Activated CD4-positive, alpha-beta T cell treated with anti-CD3 and anti-CD28 coated beads, Interleukin-2, amount 10 ng/mL, durations not matched to agents 24 days and 14 days (primary cell): ENCODE measurements around the gene TMEM239. TPM values are rescaled to one million over a fixed set of nuclear protein-coding genes. Genes with fewer than 3 reads are reported as not detected.
"Not testable (repeated sequence)": the region's sequence is repeated elsewhere in the genome, so short reads cannot be mapped to it uniquely, and the experiment has no call there.

ENCODE experiments used
- DNase-seq: peaks from one replicate; pipeline ENCODE4 v3.0.0; 2022
- H3K27ac Mint-ChIP-seq: one replicate; pipeline ENCODE4 v1.8.0; 2022; ENCODE audit warnings: mild to moderate bottlenecking, mixed read lengths
- H3K27me3 Mint-ChIP-seq: one replicate; pipeline ENCODE4 v1.8.0; 2022; ENCODE audit warnings: mixed read lengths
- H3K36me3 Mint-ChIP-seq: one replicate; pipeline ENCODE4 v1.8.0; 2022; ENCODE audit warnings: low read depth, mild to moderate bottlenecking, mixed read lengths
- H3K4me1 Mint-ChIP-seq: one replicate; pipeline ENCODE4 v1.8.0; 2021; ENCODE audit warnings: mixed read lengths
- H3K4me3 Mint-ChIP-seq: one replicate; pipeline ENCODE4 v1.8.0; 2022; ENCODE audit warnings: mild to moderate bottlenecking, moderate library complexity, mixed read lengths
- H3K9me3 Mint-ChIP-seq: one replicate; pipeline ENCODE4 v1.8.0; 2021; ENCODE audit warnings: mixed read lengths
- intact Hi-C: fragments of 100-400 bp; cut with micrococcal nuclease; formaldehyde crosslinking; loops from one replicate; pipeline ENCODE4 v1.15.1; 2023
- total RNA-seq: library from RNA; stranded (reverse); gene quantifications from 2 replicates; pipeline ENCODE4 v1.2.3, GENCODE V29; 2022

The TMEM239 gene
- total RNA-seq, result not detected in 2 replicates

DNA sequence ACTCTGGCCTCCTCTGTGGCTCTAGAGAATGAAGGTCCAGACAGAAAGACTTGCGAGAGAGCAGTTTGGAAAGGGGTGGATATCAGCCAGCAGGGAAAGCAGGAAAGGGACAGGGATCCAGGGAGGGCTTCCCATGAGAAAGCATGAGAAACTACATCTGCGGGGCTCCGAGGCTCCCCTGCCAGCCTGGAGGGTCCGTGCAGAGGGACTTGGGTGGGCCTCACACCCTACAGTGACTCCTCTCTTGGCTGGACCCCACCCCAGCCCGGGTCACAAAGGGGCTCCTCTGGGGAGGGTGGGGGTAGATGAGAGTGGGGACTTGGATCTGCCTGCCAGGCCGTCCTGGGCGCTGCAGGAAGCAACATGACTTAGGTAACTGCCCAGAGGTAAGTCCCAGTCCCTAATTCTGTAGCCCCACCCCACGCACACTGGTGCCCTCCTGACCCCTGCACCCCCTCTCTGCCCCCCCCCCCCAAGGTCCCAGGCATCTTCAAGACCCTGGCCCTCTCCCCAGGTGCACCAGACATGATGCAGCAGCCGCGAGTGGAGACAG lies at the start of gene TMEM239:
Gene TMEM239 (plus strand): TSS at position 335 of the 553 bp plus-strand sequence. CDS start 191 bp downstream, at position 526.
- Mint-ChIP-seq H3K9me3 (peaks cover 11% of the 10 kb centered on the region), H3K27me3 (peaks cover 71% of the 10 kb centered on the region), H3K36me3 (peaks cover 2% of the 10 kb centered on the region), H3K4me1 (peaks cover 6% of the 10 kb centered on the region), H3K27ac (no peak within 1 kb of the TSS), H3K4me3 (no peak within 1 kb of the TSS)
- DNase-seq, result no peak
- intact Hi-C loops, result no loop called here

DNA sequence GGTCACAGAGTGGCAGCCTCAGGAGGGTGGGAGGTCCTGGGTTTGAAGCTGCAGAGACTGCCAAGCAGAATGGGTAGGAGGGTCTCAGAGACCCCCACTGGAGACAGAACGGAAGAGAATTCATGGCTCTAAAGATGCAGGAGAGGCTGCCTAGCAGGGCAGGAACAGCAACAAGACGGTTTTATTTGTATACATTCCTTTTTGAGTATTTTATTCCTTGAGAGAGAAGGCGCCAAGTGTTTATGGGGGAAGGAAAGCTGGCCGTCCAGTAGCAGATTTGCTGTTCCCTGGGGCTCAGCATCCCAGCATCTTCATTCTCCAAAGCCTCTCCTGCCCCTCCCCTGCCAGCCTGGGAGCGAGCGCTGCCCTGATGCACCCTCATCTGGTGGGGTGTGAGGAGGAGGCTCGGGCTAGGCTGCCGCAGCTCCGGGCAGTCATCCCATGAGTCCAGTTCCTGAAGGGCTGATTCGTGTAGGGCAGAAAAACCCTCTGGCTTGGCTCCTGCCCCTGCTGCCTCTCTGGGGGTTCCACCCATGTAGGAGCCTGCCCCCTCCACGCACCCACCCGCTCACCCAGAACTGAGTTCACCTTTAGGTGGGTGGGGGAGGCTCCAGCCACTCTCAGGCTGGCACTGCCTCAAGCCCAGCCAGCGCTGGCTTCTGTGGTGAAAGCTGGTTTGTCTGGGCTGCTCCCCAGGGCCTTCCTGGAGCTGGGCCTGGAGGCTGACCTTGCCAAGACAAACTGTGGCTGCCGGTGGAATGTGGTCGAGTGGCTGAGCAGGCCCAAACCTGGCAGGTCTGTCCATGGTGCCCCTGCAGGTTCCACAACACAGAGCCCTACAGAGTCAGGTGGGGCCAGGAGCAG lies 48.2 kb upstream of the TMEM239 start:
- intact Hi-C loops, result no loop called here
- Mint-ChIP-seq H3K27me3 (peaks cover 18% of the 10 kb centered on the region), H3K9me3 (no peaks in the 10 kb centered on the region), H3K4me1 (peaks cover 4% of the 10 kb centered on the region), H3K36me3 (no peaks in the 10 kb centered on the region), H3K4me3 (no peak overlapping the region), H3K27ac (no peak overlapping the region)
- DNase-seq, result no peak

GRCh38 chr20:2768632-2769015 lies 47.5 kb upstream of the TMEM239 start:
- no peak for DNase-seq
- Mint-ChIP-seq H3K27ac (no peak overlapping the region), H3K36me3 (no peaks in the 10 kb centered on the region), H3K9me3 (no peaks in the 10 kb centered on the region), H3K4me3 (no peak overlapping the region), H3K4me1 (peaks cover 4% of the 10 kb centered on the region), H3K27me3 (peaks cover 18% of the 10 kb centered on the region)
- intact Hi-C loops, result no loop called here

- H3K9me3 Mint-ChIP-seq, DNase-seq, intact Hi-C loops, H3K4me3 Mint-ChIP-seq, H3K4me1 Mint-ChIP-seq, H3K36me3 Mint-ChIP-seq, H3K27ac Mint-ChIP-seq: not testable (repeated sequence)
- peaks cover 22% of the 10 kb centered on the region for H3K27me3 Mint-ChIP-seq
Measured at GRCh38 chr20:2770091-2770490, 46.1 kb upstream of the TMEM239 start.

GRCh38 chr20:2771631-2772080 lies 44.5 kb upstream of the TMEM239 start:
- H3K4me3 Mint-ChIP-seq, result no peak overlapping the region
- H3K4me1 Mint-ChIP-seq, result peaks cover 4% of the 10 kb centered on the region
- H3K27ac Mint-ChIP-seq, result no peak overlapping the region
- DNase-seq, result no peak
- intact Hi-C loops, result no loop called here
- H3K9me3 Mint-ChIP-seq, result no peaks in the 10 kb centered on the region
- H3K36me3 Mint-ChIP-seq, result no peaks in the 10 kb centered on the region
- peaks cover 23% of the 10 kb centered on the region for H3K27me3 Mint-ChIP-seq

DNA sequence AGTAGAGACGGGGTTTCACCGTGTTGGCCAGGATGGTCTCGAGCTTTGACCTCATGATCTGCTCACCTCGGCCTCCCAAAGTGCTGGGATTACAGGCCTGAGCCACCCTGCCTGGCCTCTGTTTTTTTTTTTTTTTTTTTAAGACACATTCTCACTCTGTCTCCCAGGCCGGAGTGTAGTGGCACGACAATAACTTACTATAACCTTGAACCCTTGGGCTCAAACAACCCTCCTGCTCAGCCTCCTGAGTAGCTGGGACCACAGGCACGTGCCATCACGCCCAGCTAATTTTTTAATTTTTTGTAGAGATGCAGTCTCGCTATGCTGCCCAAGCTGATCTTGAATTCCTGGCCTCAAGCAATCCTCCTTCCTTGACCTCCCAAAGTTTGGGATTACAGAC lies 42.4 kb upstream of the TMEM239 start:
- H3K36me3 Mint-ChIP-seq, result no peaks in the 10 kb centered on the region
- no peak overlapping the region for H3K27ac Mint-ChIP-seq
- peaks cover 6% of the 10 kb centered on the region for H3K4me1 Mint-ChIP-seq
- H3K27me3 Mint-ChIP-seq, result peaks cover 19% of the 10 kb centered on the region
- no peak overlapping the region for H3K4me3 Mint-ChIP-seq
- intact Hi-C loops, result no loop called here
- no peaks in the 10 kb centered on the region for H3K9me3 Mint-ChIP-seq
- no peak for DNase-seq

DNA sequence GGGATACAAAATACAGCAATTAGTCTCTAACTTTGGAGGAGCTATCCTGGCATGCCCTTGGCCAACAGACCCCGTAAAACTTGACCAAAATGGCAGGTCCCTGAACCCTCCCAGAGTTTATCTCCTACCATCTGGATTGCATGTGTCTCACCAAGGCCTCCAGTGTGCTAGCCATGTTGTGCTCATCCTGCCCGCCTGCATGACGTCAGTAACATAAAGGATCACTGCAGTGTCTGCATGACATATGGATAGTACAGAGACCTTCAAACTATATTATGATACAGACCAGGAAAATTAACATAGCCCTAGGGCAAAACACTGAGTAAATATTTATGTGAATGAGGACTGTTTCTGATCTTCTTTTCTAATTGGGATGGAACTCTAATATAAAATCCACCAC lies 41.0 kb upstream of the TMEM239 start:
- Mint-ChIP-seq H3K27ac (no peak overlapping the region), H3K4me3 (no peak overlapping the region), H3K4me1 (peaks cover 6% of the 10 kb centered on the region), H3K9me3 (no peaks in the 10 kb centered on the region), H3K36me3 (no peaks in the 10 kb centered on the region), H3K27me3 (peaks cover 16% of the 10 kb centered on the region)
- intact Hi-C loops, result no loop called here
- DNase-seq, result no peak

DNA sequence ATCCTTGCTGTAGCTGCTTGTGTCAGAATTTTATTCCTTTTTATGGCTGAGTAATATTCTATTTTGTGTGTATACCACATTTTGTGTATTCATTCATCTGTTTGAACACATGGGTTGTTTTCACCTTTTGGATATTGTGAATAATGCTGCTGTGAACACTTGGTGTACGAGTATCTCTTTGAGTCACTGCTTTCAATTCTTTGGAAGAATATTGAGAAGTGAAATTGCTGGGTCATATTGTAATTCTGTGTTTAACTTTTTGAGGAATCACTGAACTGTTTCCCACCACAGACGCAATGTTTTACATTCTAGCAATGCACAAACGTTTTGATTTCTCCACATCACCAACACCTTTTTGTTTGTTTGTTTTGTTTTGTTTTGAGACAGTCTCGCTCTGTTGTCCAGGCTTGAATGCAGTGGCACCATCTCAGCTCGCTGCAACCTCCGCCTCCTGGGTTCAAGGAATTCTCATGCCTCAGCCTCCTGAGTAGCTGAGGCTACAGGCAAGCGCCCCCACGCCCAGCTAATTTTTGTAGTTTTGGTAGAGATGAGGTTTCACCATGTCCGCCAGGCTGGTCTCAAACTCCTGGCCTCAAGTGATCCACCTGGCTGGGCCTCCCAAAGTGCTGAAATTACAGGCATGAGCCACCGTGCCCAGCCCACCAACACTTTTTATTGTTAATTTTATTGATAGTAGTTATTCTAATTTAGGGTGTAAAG lies 37.4 kb upstream of the TMEM239 start:
- Mint-ChIP-seq H3K4me3 (no peak overlapping the region), H3K27me3 (peaks cover 24% of the 10 kb centered on the region), H3K36me3 (no peaks in the 10 kb centered on the region), H3K4me1 (peaks cover 7% of the 10 kb centered on the region), H3K27ac (no peak overlapping the region), H3K9me3 (no peaks in the 10 kb centered on the region)
- intact Hi-C loops, result no loop called here
- no peak for DNase-seq

DNA sequence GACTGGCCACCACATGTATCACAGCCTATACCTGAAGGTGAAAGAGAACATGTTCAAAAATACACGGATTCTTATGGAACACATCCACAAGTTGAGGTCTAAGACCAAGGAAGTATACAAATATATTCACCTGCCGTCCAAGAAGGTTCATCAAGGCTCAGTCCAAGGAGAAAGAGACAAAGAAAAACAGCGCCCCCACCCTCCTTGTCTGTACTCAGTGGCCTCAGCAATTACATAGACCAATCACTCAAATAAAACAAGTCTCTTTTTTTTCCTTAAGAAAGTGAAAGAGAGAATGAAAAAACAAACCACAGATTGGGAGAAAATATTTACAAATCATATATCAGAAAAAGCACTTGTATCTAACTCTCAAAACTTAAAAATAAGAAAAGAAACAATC lies 35.2 kb upstream of the TMEM239 start:
- Mint-ChIP-seq H3K27me3 (peaks cover 19% of the 10 kb centered on the region), H3K4me3 (no peak overlapping the region), H3K4me1 (peaks cover 7% of the 10 kb centered on the region), H3K27ac (no peak overlapping the region), H3K9me3 (no peaks in the 10 kb centered on the region), H3K36me3 (no peaks in the 10 kb centered on the region)
- DNase-seq, result no peak
- intact Hi-C loops, result no loop called here

DNA sequence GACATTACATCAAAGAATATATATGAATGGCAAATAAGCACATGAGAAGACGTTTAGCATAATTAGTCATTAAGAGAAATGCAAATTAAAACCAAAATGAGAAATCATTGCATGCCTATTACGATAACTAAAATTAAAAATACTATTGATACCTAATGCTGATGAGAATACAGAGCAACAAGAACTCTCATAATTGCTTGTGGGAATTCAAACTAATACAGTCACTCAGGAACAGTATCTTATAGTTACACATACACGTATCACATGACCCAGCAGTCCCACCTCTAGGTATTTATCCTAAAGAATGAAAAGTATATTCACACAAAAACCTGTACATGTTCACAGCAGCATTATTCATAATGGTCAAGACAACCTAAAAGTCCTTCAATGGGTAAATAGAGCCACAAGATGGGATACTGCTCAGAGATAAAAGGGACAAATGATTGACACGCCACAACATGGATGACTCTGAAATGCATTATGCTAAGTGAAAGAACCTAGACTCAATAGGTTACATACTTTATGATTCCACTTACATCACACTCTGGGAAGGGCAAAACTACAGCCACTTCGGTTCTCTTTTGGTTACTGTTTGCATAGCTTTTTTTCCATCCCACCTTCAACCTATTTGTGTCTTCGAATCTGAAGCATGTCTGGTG lies 32.1 kb upstream of the TMEM239 start:
- Mint-ChIP-seq H3K9me3 (no peaks in the 10 kb centered on the region), H3K27ac (no peak overlapping the region), H3K36me3 (no peaks in the 10 kb centered on the region), H3K27me3 (peaks cover 14% of the 10 kb centered on the region), H3K4me3 (no peak overlapping the region), H3K4me1 (peaks cover 5% of the 10 kb centered on the region)
- intact Hi-C loops, result no loop called here
- no peak for DNase-seq

DNA sequence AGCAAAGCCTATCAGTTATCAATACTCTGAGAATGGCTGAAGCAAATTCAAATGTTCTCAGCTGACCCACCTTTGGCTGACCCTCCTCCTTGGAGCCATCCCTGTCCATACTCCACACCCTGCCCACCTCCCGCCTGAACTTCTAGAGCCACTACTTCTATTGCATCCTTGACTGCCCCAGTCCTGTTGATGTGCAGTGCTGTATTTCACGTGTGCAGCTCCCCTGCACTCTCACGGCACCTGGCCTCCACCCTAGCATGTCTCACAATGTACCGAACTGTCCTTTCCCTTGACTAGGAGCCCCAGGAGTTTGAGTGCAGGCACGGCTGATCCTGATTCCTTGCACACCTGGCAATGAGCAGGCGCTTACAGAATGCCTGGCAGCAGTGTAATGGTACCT lies 22.7 kb upstream of the TMEM239 start:
- Mint-ChIP-seq H3K4me3 (no peak overlapping the region), H3K4me1 (no peaks in the 10 kb centered on the region), H3K36me3 (no peaks in the 10 kb centered on the region)

GRCh38 chr20:2794202-2794748 lies 21.9 kb upstream of the TMEM239 start:
- DNase-seq, result no peak
- intact Hi-C loops, result no loop called here
- Mint-ChIP-seq H3K27ac (no peak overlapping the region), H3K36me3 (no peaks in the 10 kb centered on the region), H3K27me3 (peaks cover 44% of the 10 kb centered on the region), H3K4me1 (peaks cover 3% of the 10 kb centered on the region), H3K4me3 (no peak overlapping the region), H3K9me3 (no peaks in the 10 kb centered on the region)

More for the DNA sequence above, 22.7 kb upstream of the TMEM239 start:
- Mint-ChIP-seq H3K9me3 (no peaks in the 10 kb centered on the region), H3K27me3 (peaks cover 37% of the 10 kb centered on the region), H3K27ac (no peak overlapping the region)
- intact Hi-C loops, result no loop called here
- no peak for DNase-seq

- intact Hi-C loops, result no loop called here
- H3K27me3 Mint-ChIP-seq, result peaks cover 46% of the 10 kb centered on the region
- peaks cover 8% of the 10 kb centered on the region for H3K4me1 Mint-ChIP-seq
- H3K27ac Mint-ChIP-seq, result no peak overlapping the region
- no peak for DNase-seq
- H3K9me3 Mint-ChIP-seq, result no peaks in the 10 kb centered on the region
- H3K36me3 Mint-ChIP-seq, result peaks cover under 1% of the 10 kb centered on the region
- no peak overlapping the region for H3K4me3 Mint-ChIP-seq
Measured at GRCh38 chr20:2794866-2795447, 21.2 kb upstream of the TMEM239 start.
